GM06990 (cell line): ENCODE results near the gene PDGFA.

Experiments used
- DNase-seq: peaks from one replicate; pipeline ENCODE4 v3.0.0-alpha.2; 2011; ENCODE audit not compliant: insufficient read length; ENCODE audit errors: extremely low read depth
- H3K27me3 ChIP-seq: replicated peaks from 2 replicates; pipeline ENCODE4 v1.6.0; 2011; ENCODE audit warnings: low read length; ENCODE audit not compliant: control insufficient read depth, insufficient read depth
- H3K36me3 ChIP-seq: 2 replicates; pipeline ENCODE4 v1.5.1; 2011; ENCODE audit warnings: low read length; ENCODE audit not compliant: control insufficient read depth, insufficient read depth
- H3K4me3 ChIP-seq: replicated peaks from 2 replicates; pipeline ENCODE4 v1.5.1; 2011; ENCODE audit warnings: low read depth, mild to moderate bottlenecking, control low read depth, low read length
- TF ChIP-seq, protein P1 (sequence below): IDR thresholded peaks from 2 replicates; pipeline ENCODE4 v1.5.1; 2011; ENCODE audit warnings: low read length, control low read depth, mild to moderate bottlenecking, inconsistent platforms; ENCODE audit not compliant: insufficient read depth, poor library complexity, severe bottlenecking

PDGFA gene

GRCh38 chr7:559396-559705 lies 39.7 kb upstream of the PDGFA start:
- no peak overlapping the region for H3K4me3 ChIP-seq
- DNase-seq: no peak
- TF ChIP-seq, protein P1, sequence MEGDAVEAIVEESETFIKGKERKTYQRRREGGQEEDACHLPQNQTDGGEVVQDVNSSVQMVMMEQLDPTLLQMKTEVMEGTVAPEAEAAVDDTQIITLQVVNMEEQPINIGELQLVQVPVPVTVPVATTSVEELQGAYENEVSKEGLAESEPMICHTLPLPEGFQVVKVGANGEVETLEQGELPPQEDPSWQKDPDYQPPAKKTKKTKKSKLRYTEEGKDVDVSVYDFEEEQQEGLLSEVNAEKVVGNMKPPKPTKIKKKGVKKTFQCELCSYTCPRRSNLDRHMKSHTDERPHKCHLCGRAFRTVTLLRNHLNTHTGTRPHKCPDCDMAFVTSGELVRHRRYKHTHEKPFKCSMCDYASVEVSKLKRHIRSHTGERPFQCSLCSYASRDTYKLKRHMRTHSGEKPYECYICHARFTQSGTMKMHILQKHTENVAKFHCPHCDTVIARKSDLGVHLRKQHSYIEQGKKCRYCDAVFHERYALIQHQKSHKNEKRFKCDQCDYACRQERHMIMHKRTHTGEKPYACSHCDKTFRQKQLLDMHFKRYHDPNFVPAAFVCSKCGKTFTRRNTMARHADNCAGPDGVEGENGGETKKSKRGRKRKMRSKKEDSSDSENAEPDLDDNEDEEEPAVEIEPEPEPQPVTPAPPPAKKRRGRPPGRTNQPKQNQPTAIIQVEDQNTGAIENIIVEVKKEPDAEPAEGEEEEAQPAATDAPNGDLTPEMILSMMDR: no peak
- no peaks in the 10 kb centered on the region for H3K36me3 ChIP-seq
- H3K27me3 ChIP-seq: no peaks in the 10 kb centered on the region

DNA sequence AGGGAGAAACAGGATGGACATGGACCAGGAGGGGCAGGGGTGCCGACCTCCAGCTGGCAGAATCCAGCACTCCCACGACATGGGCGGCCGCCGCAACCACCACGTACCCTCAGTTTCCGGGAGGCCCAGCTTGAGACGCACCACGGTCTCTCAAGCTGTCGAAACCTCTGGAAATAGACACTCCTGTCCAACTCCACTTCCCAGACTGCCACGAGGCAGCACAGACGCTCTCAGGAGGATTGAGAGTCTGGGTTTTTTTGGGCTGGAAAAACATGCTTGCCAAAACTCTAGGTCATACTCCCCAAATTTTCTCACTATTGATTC lies 37.9 kb upstream of the PDGFA start:
- Histone ChIP-seq H3K36me3 (no peaks in the 10 kb centered on the region), H3K4me3 (no peak overlapping the region), H3K27me3 (no peaks in the 10 kb centered on the region)
- DNase-seq: no peak
- TF ChIP-seq, protein P1: no peak

GRCh38 chr7:556837-557557 lies 37.4 kb upstream of the PDGFA start:
- DNase-seq: no peak

GRCh38 chr7:556291-556826 lies 36.7 kb upstream of the PDGFA start:
- H3K4me3 ChIP-seq: no peak overlapping the region
- no peaks in the 10 kb centered on the region for H3K27me3 ChIP-seq
- TF ChIP-seq, protein P1: no peak
- no peaks in the 10 kb centered on the region for H3K36me3 ChIP-seq
- no peak for DNase-seq

More at GRCh38 chr7:556837-557557, 37.4 kb upstream of the PDGFA start:
- TF ChIP-seq, protein P1: no peak
- no peak overlapping the region for H3K4me3 ChIP-seq
- no peaks in the 10 kb centered on the region for H3K36me3 ChIP-seq
- no peaks in the 10 kb centered on the region for H3K27me3 ChIP-seq

DNA sequence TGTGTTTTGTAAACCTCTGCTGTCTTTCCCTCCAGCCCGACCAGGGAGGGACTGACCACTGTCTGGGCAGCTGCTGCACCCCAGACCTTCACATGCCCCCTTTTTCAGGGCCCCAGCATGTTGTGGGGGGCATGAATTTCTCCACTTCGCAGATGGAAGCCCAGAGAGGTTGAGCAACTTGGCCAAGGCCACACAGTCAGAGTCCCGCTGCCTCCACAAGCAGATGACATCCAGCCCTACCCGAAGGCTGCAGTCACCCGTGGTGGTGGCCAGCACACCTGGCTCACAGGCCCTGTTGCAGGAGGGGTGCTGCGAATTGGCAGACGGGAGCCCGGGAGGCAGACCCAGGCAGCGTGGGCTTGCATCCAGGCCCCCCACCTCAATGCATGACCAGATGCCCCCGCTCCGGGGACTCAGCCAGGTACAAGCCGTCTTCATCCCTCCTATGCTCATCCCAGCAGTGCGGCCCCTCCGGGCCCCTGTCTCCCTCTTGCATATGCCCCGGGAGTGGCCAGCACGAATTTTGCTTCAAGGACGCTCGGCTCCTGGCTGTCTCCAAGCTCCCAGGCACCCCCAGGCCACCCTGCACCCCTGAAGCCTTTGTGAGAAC lies 36.0 kb upstream of the PDGFA start:
- Histone ChIP-seq H3K4me3 (no peak overlapping the region), H3K27me3 (no peaks in the 10 kb centered on the region), H3K36me3 (no peaks in the 10 kb centered on the region)
- no peak for DNase-seq
- TF ChIP-seq, protein P1: no peak
